ENCODE data around the gene ABCC4. TPM values are rescaled to one million over a fixed set of nuclear protein-coding genes. Genes with fewer than 3 reads are reported as not detected.

Gene ABCC4
- total and polyA plus RNA-seq, 2 experiments from 2014 or later, result 4.3 to 12.2 TPM

DNA sequence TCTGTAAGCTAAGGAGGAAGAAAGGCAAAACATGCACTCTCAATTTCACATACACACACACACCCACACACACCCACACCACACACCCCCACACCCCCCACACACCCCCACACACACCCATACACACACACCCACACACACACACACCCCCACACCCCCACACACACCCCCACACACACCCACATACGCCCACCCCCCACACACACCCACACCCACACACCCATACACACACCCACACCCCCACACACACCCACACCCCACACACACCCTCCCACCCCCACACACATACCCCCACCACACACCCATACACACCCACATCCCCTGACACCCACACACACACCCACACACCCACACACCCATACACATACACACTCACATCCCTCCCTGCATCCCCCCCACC lies 276.1 kb downstream of the ABCC4 start:
- no peak overlapping the region for H3K27ac ChIP-seq (ENCODE audit: low read depth)
- H2AFZ ChIP-seq, result no peak overlapping the region
- H3K4me2 ChIP-seq, result no peak overlapping the region
- no peaks in the 10 kb centered on the region for H3K4me1 Mint-ChIP-seq
- no peaks in the 10 kb centered on the region for H3K9me2 ChIP-seq (ENCODE audit: insufficient read depth)
- H3F3A ChIP-seq (replicated peaks; ENCODE audit: low read depth), result no peaks in the 10 kb centered on the region
- ATAC-seq (no peak), DNase-seq (ENCODE audit: low spot score) (no peak)
- TF ChIP-seq REST (IDR thresholded peaks at IDR 0.05; ENCODE audit: unreplicated experiment) (no peak), ZNF114 (CRISPR knock-in tag; IDR thresholded peaks at IDR 0.05) (no peak), ZNF331 (CRISPR knock-in tag; IDR thresholded peaks at IDR 0.05; ENCODE audit: low read depth) (no peak), EZH2 (IDR thresholded peaks at IDR 0.05; ENCODE audit: low read depth, unreplicated experiment) (no peak), ZNF462 (CRISPR knock-in tag; IDR thresholded peaks at IDR 0.05) (no peak), NANOG (IDR thresholded peaks at IDR 0.05; ENCODE audit: borderline replicate concordance) (no peak), STAT1 (IDR thresholded peaks at IDR 0.05; ENCODE audit: unreplicated experiment) (no peak), JUNB (IDR thresholded peaks at IDR 0.05; ENCODE audit: unreplicated experiment) (no peak), EZH2phosphoT487 (IDR thresholded peaks at IDR 0.05; ENCODE audit: unreplicated experiment) (no peak), POLR2AphosphoS5 (IDR thresholded peaks at IDR 0.05; ENCODE audit: low read depth) (no peak), CREB1 (CRISPR knock-in tag; IDR thresholded peaks at IDR 0.05; ENCODE audit: low read depth) (no peak)
- TF ChIP-seq, protein P1, sequence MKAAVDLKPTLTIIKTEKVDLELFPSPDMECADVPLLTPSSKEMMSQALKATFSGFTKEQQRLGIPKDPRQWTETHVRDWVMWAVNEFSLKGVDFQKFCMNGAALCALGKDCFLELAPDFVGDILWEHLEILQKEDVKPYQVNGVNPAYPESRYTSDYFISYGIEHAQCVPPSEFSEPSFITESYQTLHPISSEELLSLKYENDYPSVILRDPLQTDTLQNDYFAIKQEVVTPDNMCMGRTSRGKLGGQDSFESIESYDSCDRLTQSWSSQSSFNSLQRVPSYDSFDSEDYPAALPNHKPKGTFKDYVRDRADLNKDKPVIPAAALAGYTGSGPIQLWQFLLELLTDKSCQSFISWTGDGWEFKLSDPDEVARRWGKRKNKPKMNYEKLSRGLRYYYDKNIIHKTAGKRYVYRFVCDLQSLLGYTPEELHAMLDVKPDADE (IDR thresholded peaks at IDR 0.05), result no peak
- TF ChIP-seq, protein P2, sequence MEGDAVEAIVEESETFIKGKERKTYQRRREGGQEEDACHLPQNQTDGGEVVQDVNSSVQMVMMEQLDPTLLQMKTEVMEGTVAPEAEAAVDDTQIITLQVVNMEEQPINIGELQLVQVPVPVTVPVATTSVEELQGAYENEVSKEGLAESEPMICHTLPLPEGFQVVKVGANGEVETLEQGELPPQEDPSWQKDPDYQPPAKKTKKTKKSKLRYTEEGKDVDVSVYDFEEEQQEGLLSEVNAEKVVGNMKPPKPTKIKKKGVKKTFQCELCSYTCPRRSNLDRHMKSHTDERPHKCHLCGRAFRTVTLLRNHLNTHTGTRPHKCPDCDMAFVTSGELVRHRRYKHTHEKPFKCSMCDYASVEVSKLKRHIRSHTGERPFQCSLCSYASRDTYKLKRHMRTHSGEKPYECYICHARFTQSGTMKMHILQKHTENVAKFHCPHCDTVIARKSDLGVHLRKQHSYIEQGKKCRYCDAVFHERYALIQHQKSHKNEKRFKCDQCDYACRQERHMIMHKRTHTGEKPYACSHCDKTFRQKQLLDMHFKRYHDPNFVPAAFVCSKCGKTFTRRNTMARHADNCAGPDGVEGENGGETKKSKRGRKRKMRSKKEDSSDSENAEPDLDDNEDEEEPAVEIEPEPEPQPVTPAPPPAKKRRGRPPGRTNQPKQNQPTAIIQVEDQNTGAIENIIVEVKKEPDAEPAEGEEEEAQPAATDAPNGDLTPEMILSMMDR (conservative IDR thresholded peaks at IDR 0.05; ENCODE audit: low read depth in 2 of 2), result no peak
- no peak overlapping the region for H3K4me3 ChIP-seq
- H3K36me3 ChIP-seq (ENCODE audit: insufficient read depth), result no peaks in the 10 kb centered on the region
- H3K79me2 ChIP-seq (replicated peaks; ENCODE audit: insufficient read depth), result no peaks in the 10 kb centered on the region
- no peaks in the 10 kb centered on the region for H4K20me1 ChIP-seq (replicated peaks; ENCODE audit: insufficient read depth)
- peaks cover 4% of the 10 kb centered on the region for H3K27me3 Mint-ChIP-seq (ENCODE audit: insufficient read depth, low read depth, poor library complexity)
- H3K9me3 Mint-ChIP-seq, result no peaks in the 10 kb centered on the region
- H3K27ac Mint-ChIP-seq, result no peak overlapping the region
- no peak overlapping the region for H3K4me3 Mint-ChIP-seq
- H3K4me1 ChIP-seq (ENCODE audit: insufficient read depth), result no peaks in the 10 kb centered on the region
- no peaks in the 10 kb centered on the region for H3K36me3 Mint-ChIP-seq (ENCODE audit: low read depth)
- H3K27me3 ChIP-seq (ENCODE audit: insufficient read depth), result no peaks in the 10 kb centered on the region
